HepG2 (cell line): Measurements from ENCODE around the gene CFAP70. TPM values are rescaled to one million over a fixed set of nuclear protein-coding genes. Genes with fewer than 3 reads are reported as not detected.

Source experiments
- DNMT3B ChIP-seq: conservative IDR thresholded peaks from 2 replicates; pipeline ENCODE4 v1.6.1; 2016; ENCODE audit warnings: missing biosample characterization, control low read depth
- HMG20A ChIP-seq: IDR thresholded peaks from 2 replicates; pipeline ENCODE4 v1.6.1; 2016; ENCODE audit warnings: borderline replicate concordance
- HMG20B ChIP-seq: conservative IDR thresholded peaks from 2 replicates; pipeline ENCODE4 v1.6.1; 2016; ENCODE audit warnings: missing genetic modification reagents, missing compliant biosample characterization
- JDP2 ChIP-seq: sonication (generic); formaldehyde crosslinking; IDR thresholded peaks from 2 replicates; pipeline ENCODE4 v1.8.1; 2022; ENCODE audit warnings: missing genetic modification reagents, borderline replicate concordance
- MAF1 ChIP-seq: sonication (generic); formaldehyde crosslinking; IDR thresholded peaks from 2 replicates; pipeline ENCODE4 v1.5.0; 2020; ENCODE audit warnings: missing genetic modification reagents, borderline replicate concordance
- MED8 ChIP-seq: sonication (generic); formaldehyde crosslinking; IDR thresholded peaks from 2 replicates; pipeline ENCODE4 v1.8.1; 2023; ENCODE audit warnings: mild to moderate bottlenecking, missing genetic modification reagents; ENCODE audit not compliant: insufficient replicate concordance
- NFATC3 ChIP-seq: sonication (generic); formaldehyde crosslinking; IDR thresholded peaks from 2 replicates; pipeline ENCODE4 v1.5.1; 2020; ENCODE audit warnings: mild to moderate bottlenecking, missing genetic modification reagents
- TGIF2 ChIP-seq: IDR thresholded peaks from 2 replicates; pipeline ENCODE4 v1.6.1; 2016; ENCODE audit warnings: control low read depth, missing compliant biosample characterization
- ZBTB42 ChIP-seq: sonication (generic); formaldehyde crosslinking; IDR thresholded peaks from 2 replicates; pipeline ENCODE4 v1.5.0; 2020; ENCODE audit warnings: mild to moderate bottlenecking, missing genetic modification reagents
- ZNF124 ChIP-seq: sonication (generic); formaldehyde crosslinking; IDR thresholded peaks from 2 replicates; pipeline ENCODE4 v1.4.0; 2020; ENCODE audit warnings: missing genetic modification reagents
- ZNF331 ChIP-seq: sonication (generic); formaldehyde crosslinking; IDR thresholded peaks from 2 replicates; pipeline ENCODE4 v1.4.0; 2020; ENCODE audit warnings: missing genetic modification reagents
- ZNF577 ChIP-seq: sonication (generic); formaldehyde crosslinking; IDR thresholded peaks from 2 replicates; pipeline ENCODE4 v1.4.0; 2020; ENCODE audit warnings: mild to moderate bottlenecking, low read depth, missing genetic modification reagents, borderline replicate concordance
- ZSCAN31 ChIP-seq: sonication (generic); formaldehyde crosslinking; IDR thresholded peaks from 2 replicates; pipeline ENCODE4 v1.5.0; 2020; ENCODE audit warnings: low read depth, mild to moderate bottlenecking, missing genetic modification reagents
- polyA plus RNA-seq, 8 experiments: library from polyadenylated mRNA; depleted of rRNA in 3 of 8; stranded (reverse) in 7 of 8; unstranded in 1 of 8; fragments of >200 nt; fragmentation: Illumina TruSeq in 4 of 8; extraction: Trizol in 4 of 8; gene quantifications; 2 replicates each; pipeline versions ENCODE4 v1.2.1 to v1.2.3, GENCODE V29; 2011 to 2016; ENCODE audit warnings: low read depth in 4 of 8, missing spikeins in 1 of 8, mixed read lengths in 1 of 8; ENCODE audit not compliant: insufficient read depth in 1 of 8
- total RNA-seq, 5 experiments: library from RNA; depleted of rRNA; stranded (reverse); fragments of >200 nt; fragmentation: Illumina TruSeq; extraction: Trizol; gene quantifications; 2 replicates each; pipeline ENCODE4 v1.2.3, GENCODE V29; 2016; ENCODE audit warnings: low read depth in 1 of 5
- TF ChIP-seq, protein P1 (sequence below): fragments of 450-650 bp; IDR thresholded peaks from 2 replicates; pipeline ENCODE4 v1.6.1; 2017; ENCODE audit warnings: mild to moderate bottlenecking
- TF ChIP-seq, protein P2 (sequence below): sonication (generic); formaldehyde crosslinking; IDR thresholded peaks from 2 replicates; pipeline ENCODE4 v1.5.1; 2020; ENCODE audit warnings: missing genetic modification reagents, mild to moderate bottlenecking, borderline replicate concordance
- TF ChIP-seq, protein P3 (sequence below): sonication (generic); formaldehyde crosslinking; IDR thresholded peaks from 2 replicates; pipeline ENCODE4 v1.5.0; 2020; ENCODE audit warnings: mild to moderate bottlenecking, missing genetic modification reagents, borderline replicate concordance
- TF ChIP-seq, protein P4 (sequence below), 2 experiments: fragments of 450-650 bp in 1 of 2; sonication (generic) in 1 of 2; formaldehyde crosslinking; IDR thresholded peaks; 2 replicates each; pipeline versions ENCODE4 v1.5.0 to v1.8.0; 2020 to 2022; ENCODE audit warnings: mild to moderate bottlenecking in 1 of 2, missing genetic modification reagents in 1 of 2
- TF ChIP-seq, protein P5 (sequence below): IDR thresholded peaks from 2 replicates; pipeline ENCODE4 v1.6.1; 2018; ENCODE audit warnings: missing genetic modification reagents
- TF ChIP-seq, protein P6 (sequence below): sonication (generic); formaldehyde crosslinking; IDR thresholded peaks from 2 replicates; pipeline ENCODE4 v1.4.0; 2020; ENCODE audit warnings: mild to moderate bottlenecking, missing genetic modification reagents

CFAP70 gene
- total and polyA plus RNA-seq, 2 of the 13 experiments (the other 11 are each of a cell fraction or from before 2014, with no cell fraction given) = 0.27 to 0.38 TPM

DNA sequence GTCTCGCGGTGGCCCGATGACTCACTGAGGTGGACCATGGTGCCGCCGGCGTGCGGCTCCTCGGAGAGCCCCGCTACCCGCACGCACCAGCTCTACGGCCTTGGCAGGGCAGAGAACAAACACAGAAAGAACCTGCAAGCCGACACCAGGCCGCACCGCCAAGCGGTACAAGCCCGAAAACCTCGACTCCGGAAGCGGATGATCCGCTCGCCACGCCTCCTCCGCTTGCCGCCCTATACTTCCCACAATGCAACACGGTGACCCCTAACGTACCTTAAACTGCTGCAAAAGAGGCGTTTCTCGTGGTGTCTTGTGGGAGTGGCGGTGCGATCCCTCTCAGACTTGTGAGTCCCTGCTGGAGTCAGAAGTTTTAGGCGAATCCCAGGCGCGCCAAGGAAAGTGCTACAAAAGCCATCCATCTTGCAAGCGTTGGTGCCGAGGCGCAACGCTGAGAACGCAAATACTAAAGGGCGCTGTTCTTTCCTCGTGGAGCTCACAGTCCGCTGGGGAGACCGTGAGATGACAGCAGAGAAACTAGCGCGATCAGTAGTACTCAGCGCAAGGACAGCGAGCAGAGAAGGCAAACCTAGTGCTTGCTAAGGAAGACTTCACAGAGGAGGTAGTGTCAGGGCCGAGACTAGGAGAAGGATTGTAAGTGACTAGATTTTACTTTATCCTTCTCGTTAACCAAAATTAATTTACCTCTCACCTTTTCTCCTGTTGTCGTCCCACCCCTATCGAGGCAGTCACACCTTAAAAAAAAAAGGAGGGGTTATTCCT, 106.0 kb downstream of the CFAP70 start, which contains the start of gene MRPS16 (continued):
- TF ChIP-seq, protein P1, sequence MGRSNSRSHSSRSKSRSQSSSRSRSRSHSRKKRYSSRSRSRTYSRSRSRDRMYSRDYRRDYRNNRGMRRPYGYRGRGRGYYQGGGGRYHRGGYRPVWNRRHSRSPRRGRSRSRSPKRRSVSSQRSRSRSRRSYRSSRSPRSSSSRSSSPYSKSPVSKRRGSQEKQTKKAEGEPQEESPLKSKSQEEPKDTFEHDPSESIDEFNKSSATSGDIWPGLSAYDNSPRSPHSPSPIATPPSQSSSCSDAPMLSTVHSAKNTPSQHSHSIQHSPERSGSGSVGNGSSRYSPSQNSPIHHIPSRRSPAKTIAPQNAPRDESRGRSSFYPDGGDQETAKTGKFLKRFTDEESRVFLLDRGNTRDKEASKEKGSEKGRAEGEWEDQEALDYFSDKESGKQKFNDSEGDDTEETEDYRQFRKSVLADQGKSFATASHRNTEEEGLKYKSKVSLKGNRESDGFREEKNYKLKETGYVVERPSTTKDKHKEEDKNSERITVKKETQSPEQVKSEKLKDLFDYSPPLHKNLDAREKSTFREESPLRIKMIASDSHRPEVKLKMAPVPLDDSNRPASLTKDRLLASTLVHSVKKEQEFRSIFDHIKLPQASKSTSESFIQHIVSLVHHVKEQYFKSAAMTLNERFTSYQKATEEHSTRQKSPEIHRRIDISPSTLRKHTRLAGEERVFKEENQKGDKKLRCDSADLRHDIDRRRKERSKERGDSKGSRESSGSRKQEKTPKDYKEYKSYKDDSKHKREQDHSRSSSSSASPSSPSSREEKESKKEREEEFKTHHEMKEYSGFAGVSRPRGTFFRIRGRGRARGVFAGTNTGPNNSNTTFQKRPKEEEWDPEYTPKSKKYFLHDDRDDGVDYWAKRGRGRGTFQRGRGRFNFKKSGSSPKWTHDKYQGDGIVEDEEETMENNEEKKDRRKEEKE = no peak
- TF ChIP-seq ZBTB42 (CRISPR knock-in tag) = peak; percentile 25; the same call in 1 of the 2 replicates
- TF ChIP-seq, protein P2, sequence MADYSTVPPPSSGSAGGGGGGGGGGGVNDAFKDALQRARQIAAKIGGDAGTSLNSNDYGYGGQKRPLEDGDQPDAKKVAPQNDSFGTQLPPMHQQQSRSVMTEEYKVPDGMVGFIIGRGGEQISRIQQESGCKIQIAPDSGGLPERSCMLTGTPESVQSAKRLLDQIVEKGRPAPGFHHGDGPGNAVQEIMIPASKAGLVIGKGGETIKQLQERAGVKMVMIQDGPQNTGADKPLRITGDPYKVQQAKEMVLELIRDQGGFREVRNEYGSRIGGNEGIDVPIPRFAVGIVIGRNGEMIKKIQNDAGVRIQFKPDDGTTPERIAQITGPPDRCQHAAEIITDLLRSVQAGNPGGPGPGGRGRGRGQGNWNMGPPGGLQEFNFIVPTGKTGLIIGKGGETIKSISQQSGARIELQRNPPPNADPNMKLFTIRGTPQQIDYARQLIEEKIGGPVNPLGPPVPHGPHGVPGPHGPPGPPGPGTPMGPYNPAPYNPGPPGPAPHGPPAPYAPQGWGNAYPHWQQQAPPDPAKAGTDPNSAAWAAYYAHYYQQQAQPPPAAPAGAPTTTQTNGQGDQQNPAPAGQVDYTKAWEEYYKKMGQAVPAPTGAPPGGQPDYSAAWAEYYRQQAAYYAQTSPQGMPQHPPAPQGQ = 0 out of 2 replicates have a peak, but pooled peaks have one; percentile 25
- peak; percentile 67; the same call in 1 of the 2 replicates for TF ChIP-seq ZNF124 (CRISPR knock-in tag)
- TF ChIP-seq, protein P3, sequence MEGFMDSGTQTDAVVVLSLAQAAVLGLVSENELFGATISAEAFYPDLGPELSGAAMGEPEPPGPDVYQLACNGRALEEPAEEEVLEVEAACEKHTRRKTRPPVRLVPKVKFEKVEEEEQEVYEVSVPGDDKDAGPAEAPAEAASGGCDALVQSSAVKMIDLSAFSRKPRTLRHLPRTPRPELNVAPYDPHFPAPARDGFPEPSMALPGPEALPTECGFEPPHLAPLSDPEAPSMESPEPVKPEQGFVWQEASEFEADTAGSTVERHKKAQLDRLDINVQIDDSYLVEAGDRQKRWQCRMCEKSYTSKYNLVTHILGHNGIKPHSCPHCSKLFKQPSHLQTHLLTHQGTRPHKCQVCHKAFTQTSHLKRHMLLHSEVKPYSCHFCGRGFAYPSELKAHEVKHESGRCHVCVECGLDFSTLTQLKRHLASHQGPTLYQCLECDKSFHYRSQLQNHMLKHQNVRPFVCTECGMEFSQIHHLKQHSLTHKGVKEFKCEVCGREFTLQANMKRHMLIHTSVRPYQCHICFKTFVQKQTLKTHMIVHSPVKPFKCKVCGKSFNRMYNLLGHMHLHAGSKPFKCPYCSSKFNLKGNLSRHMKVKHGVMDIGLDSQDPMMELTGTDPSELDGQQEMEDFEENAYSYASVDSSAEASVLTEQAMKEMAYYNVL (CRISPR knock-in tag) = peak; percentile 68; the same call in 1 of the 2 replicates
- TF ChIP-seq ZNF331 (CRISPR knock-in tag) = peak; percentile 86
- TF ChIP-seq JDP2 (CRISPR knock-in tag) = no peak
- TF ChIP-seq NFATC3 (CRISPR knock-in tag) = 0 out of 2 replicates have a peak, but pooled peaks have one; percentile 21
- peak; percentile 41; the same call in 1 of the 2 replicates for TF ChIP-seq HMG20B (CRISPR knock-in tag)
- peak; percentile 20; the same call in 1 of the 2 replicates for TF ChIP-seq HMG20A (CRISPR knock-in tag)
- TF ChIP-seq ZNF577 (CRISPR knock-in tag) = no peak
- TF ChIP-seq MED8 = no peak
- TF ChIP-seq, protein P4, sequence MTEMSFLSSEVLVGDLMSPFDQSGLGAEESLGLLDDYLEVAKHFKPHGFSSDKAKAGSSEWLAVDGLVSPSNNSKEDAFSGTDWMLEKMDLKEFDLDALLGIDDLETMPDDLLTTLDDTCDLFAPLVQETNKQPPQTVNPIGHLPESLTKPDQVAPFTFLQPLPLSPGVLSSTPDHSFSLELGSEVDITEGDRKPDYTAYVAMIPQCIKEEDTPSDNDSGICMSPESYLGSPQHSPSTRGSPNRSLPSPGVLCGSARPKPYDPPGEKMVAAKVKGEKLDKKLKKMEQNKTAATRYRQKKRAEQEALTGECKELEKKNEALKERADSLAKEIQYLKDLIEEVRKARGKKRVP (CRISPR knock-in tag; IDR thresholded peaks at IDR 0.05) = peak in 1 of 2 experiments; percentile 49; a peak in 1 of 4 replicates
- TF ChIP-seq DNMT3B (CRISPR knock-in tag) = peak; percentile 88; the same call in 1 of the 2 replicates
- TF ChIP-seq TGIF2 (CRISPR knock-in tag) = peak; percentile 67
- TF ChIP-seq, protein P5, sequence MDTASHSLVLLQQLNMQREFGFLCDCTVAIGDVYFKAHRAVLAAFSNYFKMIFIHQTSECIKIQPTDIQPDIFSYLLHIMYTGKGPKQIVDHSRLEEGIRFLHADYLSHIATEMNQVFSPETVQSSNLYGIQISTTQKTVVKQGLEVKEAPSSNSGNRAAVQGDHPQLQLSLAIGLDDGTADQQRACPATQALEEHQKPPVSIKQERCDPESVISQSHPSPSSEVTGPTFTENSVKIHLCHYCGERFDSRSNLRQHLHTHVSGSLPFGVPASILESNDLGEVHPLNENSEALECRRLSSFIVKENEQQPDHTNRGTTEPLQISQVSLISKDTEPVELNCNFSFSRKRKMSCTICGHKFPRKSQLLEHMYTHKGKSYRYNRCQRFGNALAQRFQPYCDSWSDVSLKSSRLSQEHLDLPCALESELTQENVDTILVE (CRISPR knock-in tag) = peak; percentile 92
- no peak for TF ChIP-seq MAF1
- peak; percentile 55; the same call in 1 of the 2 replicates for TF ChIP-seq ZSCAN31 (CRISPR knock-in tag)
- TF ChIP-seq, protein P6, sequence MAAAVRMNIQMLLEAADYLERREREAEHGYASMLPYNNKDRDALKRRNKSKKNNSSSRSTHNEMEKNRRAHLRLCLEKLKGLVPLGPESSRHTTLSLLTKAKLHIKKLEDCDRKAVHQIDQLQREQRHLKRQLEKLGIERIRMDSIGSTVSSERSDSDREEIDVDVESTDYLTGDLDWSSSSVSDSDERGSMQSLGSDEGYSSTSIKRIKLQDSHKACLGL (CRISPR knock-in tag) = peak; percentile 85
